Measurements from ENCODE around the gene CCT3.
"Not testable (repeated sequence)": the region's sequence is repeated elsewhere in the genome, so short reads cannot be mapped to it uniquely, and the experiment has no call there.

The CCT3 gene

GRCh38 chr1:156358641-156359040, 20.5 kb upstream of the CCT3 start:
- Mint-ChIP-seq H3K27ac (no peak overlapping the region), H3K27me3 (peaks cover 21% of the 10 kb centered on the region), H3K36me3 (ENCODE audit: low read depth) (no peaks in the 10 kb centered on the region), H3K4me3 (no peak overlapping the region), H3K4me1 (ENCODE audit: low read depth) (peaks cover 17% of the 10 kb centered on the region), H3K9me3 (no peaks in the 10 kb centered on the region)
- DNase-seq, result peak; percentile 5

GRCh38 chr1:156357977-156358376, 19.9 kb upstream of the CCT3 start:
- H3K9me3 Mint-ChIP-seq, result no peaks in the 10 kb centered on the region

DNA sequence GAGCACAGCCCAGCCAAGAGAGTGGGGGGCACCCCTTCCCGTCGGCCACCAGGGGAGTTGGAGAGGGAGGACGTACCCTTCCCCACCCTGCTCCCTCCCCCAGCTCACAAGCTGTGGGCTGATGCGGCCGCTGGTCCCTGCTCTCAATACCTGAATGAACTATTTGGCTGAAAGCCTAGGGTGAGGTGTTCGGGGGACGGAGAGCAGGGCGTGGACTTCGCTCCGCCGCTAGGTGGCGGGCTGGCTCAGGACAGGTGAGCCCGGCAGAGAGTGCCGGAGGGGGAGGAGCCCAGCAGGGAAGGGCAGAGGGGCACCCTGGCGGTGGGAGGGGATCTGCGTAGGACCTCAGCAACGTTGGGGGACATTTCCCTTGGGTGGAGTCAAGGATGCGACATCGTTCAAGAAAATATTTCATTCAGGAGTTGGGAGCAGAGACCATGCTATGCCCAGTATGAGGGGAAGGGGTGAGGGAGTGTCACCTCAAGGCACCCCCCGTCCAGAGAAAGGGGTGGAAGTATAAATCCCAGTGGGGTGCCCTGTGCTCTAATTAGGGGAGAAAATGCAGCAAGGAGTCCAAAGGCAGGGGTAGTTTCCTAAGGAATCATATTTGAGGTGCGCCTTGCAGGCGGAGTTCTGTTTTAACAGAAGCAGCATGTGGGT, 18.9 kb upstream of the CCT3 start:
- H3K4me3 Mint-ChIP-seq, result peak overlapping the region; percentile 6
- H3K27me3 Mint-ChIP-seq, result peaks cover 21% of the 10 kb centered on the region
- no peak overlapping the region for H3K27ac Mint-ChIP-seq

More at GRCh38 chr1:156357977-156358376, 19.9 kb upstream of the CCT3 start:
- DNase-seq, result no peak
- no peak overlapping the region for H3K4me3 Mint-ChIP-seq
- no peak overlapping the region for H3K27ac Mint-ChIP-seq
- no peaks in the 10 kb centered on the region for H3K36me3 Mint-ChIP-seq (ENCODE audit: low read depth)
- peaks cover 21% of the 10 kb centered on the region for H3K27me3 Mint-ChIP-seq
- H3K4me1 Mint-ChIP-seq (ENCODE audit: low read depth), result peaks cover 17% of the 10 kb centered on the region

GRCh38 chr1:156356262-156356874, 18.3 kb upstream of the CCT3 start:
- peaks cover 21% of the 10 kb centered on the region for H3K27me3 Mint-ChIP-seq
- no peak for DNase-seq

More for the DNA sequence above, 18.9 kb upstream of the CCT3 start:
- H3K9me3 Mint-ChIP-seq, result no peaks in the 10 kb centered on the region
- H3K4me1 Mint-ChIP-seq (ENCODE audit: low read depth), result peaks cover 17% of the 10 kb centered on the region
- DNase-seq, result peak; percentile 76
- H3K36me3 Mint-ChIP-seq (ENCODE audit: low read depth), result no peaks in the 10 kb centered on the region

DNA sequence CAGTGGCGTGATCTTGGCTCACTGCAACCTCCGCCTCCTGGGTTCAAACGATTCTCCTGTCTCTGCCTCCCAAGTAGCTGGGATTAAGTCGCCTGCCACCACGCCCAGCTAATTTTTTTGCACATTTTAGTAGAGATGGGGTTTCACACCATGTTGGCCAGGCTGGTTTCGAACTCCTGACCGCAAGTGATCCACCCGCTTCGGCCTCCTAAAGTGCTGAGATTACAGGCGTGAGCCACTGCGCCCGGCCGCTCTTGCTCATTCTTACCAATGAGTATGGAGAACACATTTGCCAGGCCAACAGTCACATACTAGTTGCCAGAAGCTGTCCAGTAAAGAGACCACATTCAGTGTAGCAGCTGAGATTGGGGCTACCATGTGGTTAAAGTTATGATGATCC, 14.4 kb upstream of the CCT3 start:
- DNase-seq; H3K27ac Mint-ChIP-seq; H3K4me3 Mint-ChIP-seq; H3K36me3 Mint-ChIP-seq (ENCODE audit: low read depth); H3K9me3 Mint-ChIP-seq: not testable (repeated sequence)
- Mint-ChIP-seq H3K4me1 (ENCODE audit: low read depth) (peaks cover 17% of the 10 kb centered on the region), H3K27me3 (peaks cover 16% of the 10 kb centered on the region)

More at GRCh38 chr1:156356262-156356874, 18.3 kb upstream of the CCT3 start:
- H3K27ac Mint-ChIP-seq, result no peak overlapping the region
- H3K4me3 Mint-ChIP-seq, result peak overlapping the region; percentile 6
- H3K9me3 Mint-ChIP-seq, result no peaks in the 10 kb centered on the region
- no peaks in the 10 kb centered on the region for H3K36me3 Mint-ChIP-seq (ENCODE audit: low read depth)
- H3K4me1 Mint-ChIP-seq (ENCODE audit: low read depth), result peaks cover 17% of the 10 kb centered on the region

- Mint-ChIP-seq H3K9me3 (no peaks in the 10 kb centered on the region), H3K4me3 (no peak overlapping the region), H3K36me3 (ENCODE audit: low read depth) (no peaks in the 10 kb centered on the region), H3K27ac (no peak overlapping the region), H3K27me3 (peaks cover 8% of the 10 kb centered on the region), H3K4me1 (ENCODE audit: low read depth) (no peaks in the 10 kb centered on the region)
- DNase-seq, result no peak
These were observed 9.2 kb upstream of the CCT3 start for GRCh38 chr1:156347331-156347730.

GRCh38 chr1:156346636-156347035, 8.5 kb upstream of the CCT3 start:
- H3K9me3 Mint-ChIP-seq, result no peaks in the 10 kb centered on the region
- DNase-seq, result no peak
- no peak overlapping the region for H3K4me3 Mint-ChIP-seq
- no peaks in the 10 kb centered on the region for H3K4me1 Mint-ChIP-seq (ENCODE audit: low read depth)
- no peak overlapping the region for H3K27ac Mint-ChIP-seq
- peaks cover 8% of the 10 kb centered on the region for H3K27me3 Mint-ChIP-seq
- H3K36me3 Mint-ChIP-seq (ENCODE audit: low read depth), result no peaks in the 10 kb centered on the region

GRCh38 chr1:156346035-156346434, 7.9 kb upstream of the CCT3 start:
- H3K4me1 Mint-ChIP-seq (ENCODE audit: low read depth); DNase-seq; H3K27ac Mint-ChIP-seq; H3K27me3 Mint-ChIP-seq; H3K4me3 Mint-ChIP-seq; H3K9me3 Mint-ChIP-seq; H3K36me3 Mint-ChIP-seq (ENCODE audit: low read depth): not testable (repeated sequence)

DNA sequence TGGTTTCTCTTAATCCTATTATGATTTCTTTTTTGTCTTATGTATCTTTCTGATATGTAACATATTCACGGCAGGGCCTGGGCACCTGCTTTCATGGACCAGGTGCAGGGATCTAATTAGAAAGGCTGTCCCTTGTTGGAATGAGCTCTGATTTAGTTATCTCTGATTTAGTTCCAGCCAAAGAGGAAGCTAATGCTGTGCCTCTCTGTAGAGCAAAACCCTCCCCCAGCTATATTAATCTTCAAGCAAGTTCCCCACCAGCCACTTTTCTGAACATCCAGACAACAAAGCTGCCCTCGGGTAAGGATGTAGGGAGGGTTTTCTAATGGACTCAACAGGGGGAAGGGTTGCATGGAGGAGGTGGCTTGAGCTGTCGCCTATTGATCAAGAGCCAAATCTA, 6.3 kb upstream of the CCT3 start:
- Mint-ChIP-seq H3K4me1 (ENCODE audit: low read depth) (peaks cover under 1% of the 10 kb centered on the region), H3K27ac (no peak overlapping the region), H3K36me3 (ENCODE audit: low read depth) (no peaks in the 10 kb centered on the region), H3K4me3 (no peak overlapping the region), H3K9me3 (no peaks in the 10 kb centered on the region), H3K27me3 (peaks cover 8% of the 10 kb centered on the region)
- DNase-seq, result no peak

DNA sequence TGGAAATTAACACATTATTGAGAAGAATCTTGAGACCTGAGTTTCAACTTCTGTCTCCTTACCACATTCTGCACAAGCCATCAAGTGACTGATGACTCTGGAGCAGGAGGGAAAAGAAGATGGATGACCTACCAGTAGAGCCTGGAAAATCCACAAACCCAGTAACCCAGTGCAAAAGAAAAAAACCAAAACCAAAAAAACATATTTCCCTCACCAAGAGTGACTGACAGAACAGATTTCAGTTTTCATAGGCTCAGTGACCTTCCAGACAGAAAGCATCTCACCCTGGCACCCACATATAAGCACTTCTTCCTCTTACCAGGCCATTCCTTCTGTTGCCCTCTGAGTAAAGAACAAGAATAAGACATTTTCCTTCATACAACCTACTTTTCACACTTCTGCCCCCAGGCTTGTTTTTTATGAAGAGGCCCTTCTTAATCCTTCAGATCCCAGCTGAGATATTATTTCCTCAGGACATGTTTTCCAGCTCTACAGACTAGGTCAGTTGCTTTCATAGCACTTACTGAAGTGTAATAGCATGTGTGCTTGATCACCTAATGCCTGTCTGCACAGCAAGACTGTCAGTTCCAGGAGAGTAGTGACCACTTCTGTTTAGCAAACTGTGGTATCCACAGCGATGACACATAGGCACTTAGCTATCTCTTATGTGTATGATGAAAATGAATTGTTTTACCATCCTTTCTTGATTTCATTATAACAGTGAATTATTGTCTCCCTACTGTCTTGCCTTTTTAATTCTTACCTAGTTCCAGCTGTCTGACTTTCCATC, 4.3 kb upstream of the CCT3 start:
- Mint-ChIP-seq H3K36me3 (ENCODE audit: low read depth) (peaks cover 7% of the 10 kb centered on the region), H3K27ac (no peak overlapping the region), H3K4me1 (ENCODE audit: low read depth) (peaks cover 8% of the 10 kb centered on the region), H3K4me3 (no peak overlapping the region), H3K27me3 (peaks cover 8% of the 10 kb centered on the region), H3K9me3 (no peaks in the 10 kb centered on the region)
- no peak for DNase-seq

- peak overlapping the region; percentile 99 for H3K27ac Mint-ChIP-seq
- H3K4me3 Mint-ChIP-seq, result peak overlapping the region; percentile 99
- H3K27me3 Mint-ChIP-seq, result no peaks in the 10 kb centered on the region
- no peaks in the 10 kb centered on the region for H3K9me3 Mint-ChIP-seq
- H3K36me3 Mint-ChIP-seq (ENCODE audit: low read depth), result peaks cover 51% of the 10 kb centered on the region
- H3K4me1 Mint-ChIP-seq (ENCODE audit: low read depth), result peaks cover 38% of the 10 kb centered on the region
- DNase-seq, result no peak
These were observed 258 bp downstream of the CCT3 start for GRCh38 chr1:156337888-156338179.

GRCh38 chr1:156337052-156337887, 822 bp downstream of the CCT3 start:
- peak; percentile 35 for DNase-seq
- H3K4me1 Mint-ChIP-seq (ENCODE audit: low read depth), result peaks cover 38% of the 10 kb centered on the region
- no peaks in the 10 kb centered on the region for H3K27me3 Mint-ChIP-seq
- peak overlapping the region; percentile 99 for H3K27ac Mint-ChIP-seq
- H3K36me3 Mint-ChIP-seq (ENCODE audit: low read depth), result peaks cover 57% of the 10 kb centered on the region
- no peaks in the 10 kb centered on the region for H3K9me3 Mint-ChIP-seq
- peak overlapping the region; percentile 99 for H3K4me3 Mint-ChIP-seq

DNA sequence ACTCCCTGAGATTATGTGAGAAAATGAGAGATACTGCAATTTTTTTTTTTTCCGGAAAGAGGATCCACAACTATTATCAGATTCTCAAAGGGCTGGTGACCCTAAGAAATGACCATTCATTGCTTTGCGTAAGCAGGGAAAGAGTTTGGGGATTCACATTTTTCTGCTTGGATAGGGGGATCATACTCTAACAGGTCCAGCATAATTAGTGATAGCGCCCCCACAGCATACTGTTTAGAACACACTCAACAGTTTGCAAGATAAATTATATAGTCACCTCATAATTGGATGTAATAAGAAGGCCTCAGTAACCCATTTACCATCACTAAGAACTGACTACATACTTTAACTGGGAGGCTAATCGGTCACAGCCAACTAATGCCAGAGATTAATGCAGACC, 1.9 kb downstream of the CCT3 start:
- Mint-ChIP-seq H3K36me3 (ENCODE audit: low read depth) (peaks cover 66% of the 10 kb centered on the region), H3K27me3 (no peaks in the 10 kb centered on the region), H3K9me3 (no peaks in the 10 kb centered on the region), H3K4me1 (ENCODE audit: low read depth) (peaks cover 38% of the 10 kb centered on the region), H3K4me3 (peak overlapping the region; percentile 99), H3K27ac (peak overlapping the region; percentile 99)
- no peak for DNase-seq

DNA sequence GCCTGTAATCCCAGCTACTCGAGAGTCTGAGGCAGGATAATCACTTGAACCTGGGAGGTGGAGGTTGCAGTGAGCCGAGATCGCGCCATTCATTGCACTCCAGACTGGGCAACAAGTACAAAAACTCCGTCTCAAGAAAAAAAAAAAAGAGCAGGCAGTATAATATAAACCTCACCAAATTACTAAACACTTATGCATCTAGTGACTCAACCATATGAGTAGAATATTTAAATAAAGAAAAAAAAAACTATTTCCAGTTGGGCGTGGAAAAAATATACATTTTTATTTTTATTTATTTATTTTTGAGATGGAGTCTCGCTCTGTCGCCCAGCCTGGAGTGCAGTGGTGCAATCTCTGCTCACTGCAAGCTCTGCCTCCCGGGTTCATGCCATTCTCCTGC, 14.9 kb downstream of the CCT3 start:
- not testable (repeated sequence) for H3K27me3 Mint-ChIP-seq; DNase-seq; H3K4me1 Mint-ChIP-seq (ENCODE audit: low read depth); H3K9me3 Mint-ChIP-seq; H3K27ac Mint-ChIP-seq; H3K4me3 Mint-ChIP-seq
- H3K36me3 Mint-ChIP-seq (ENCODE audit: low read depth), result peaks cover 90% of the 10 kb centered on the region
